Vagina (tissue), 2 donors: Measurements from ENCODE around the gene CCHCR1.

Source experiments
- POLR2A ChIP-seq, 2 donors: fragments of 450-650 bp; IDR thresholded peaks; one replicate each; pipeline ENCODE4 v1.6.1; 2017; ENCODE audit warnings: antibody characterized with exemption in 2 of 2, mild to moderate bottlenecking in 2 of 2, moderate library complexity in 2 of 2
- TF ChIP-seq, protein P1 (sequence below), 3 experiments: fragments of 450-650 bp in 2 of 3; fragments of 200-600 bp in 1 of 3; sonication (generic) in 1 of 3; IDR thresholded peaks; one replicate each; pipeline ENCODE4 v1.5.1; 2017 to 2019; ENCODE audit warnings: antibody characterized with exemption in 3 of 3, mild to moderate bottlenecking in 2 of 3, moderate library complexity in 2 of 3

DNA sequence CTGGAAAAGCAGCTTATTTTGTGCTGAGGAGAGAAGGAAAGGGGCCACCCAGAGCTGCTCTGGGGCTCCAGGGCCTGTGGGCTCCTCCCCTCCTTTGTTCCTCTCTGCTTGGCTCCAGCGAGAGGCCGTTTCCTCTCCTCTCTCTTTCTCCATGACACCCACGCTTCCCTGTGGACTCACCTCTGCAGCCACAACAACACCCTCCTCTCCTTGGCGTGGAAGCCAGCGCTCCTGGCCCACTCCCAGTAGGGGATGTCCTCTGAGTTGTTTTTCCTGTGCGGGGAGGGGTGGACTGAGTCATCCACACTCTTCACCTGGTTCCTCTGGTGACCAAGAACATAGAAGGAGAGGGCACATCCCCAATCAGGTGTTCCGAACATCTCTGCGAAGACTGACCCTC is 32.4 kb downstream of the CCHCR1 start:
- TF ChIP-seq, protein P1, sequence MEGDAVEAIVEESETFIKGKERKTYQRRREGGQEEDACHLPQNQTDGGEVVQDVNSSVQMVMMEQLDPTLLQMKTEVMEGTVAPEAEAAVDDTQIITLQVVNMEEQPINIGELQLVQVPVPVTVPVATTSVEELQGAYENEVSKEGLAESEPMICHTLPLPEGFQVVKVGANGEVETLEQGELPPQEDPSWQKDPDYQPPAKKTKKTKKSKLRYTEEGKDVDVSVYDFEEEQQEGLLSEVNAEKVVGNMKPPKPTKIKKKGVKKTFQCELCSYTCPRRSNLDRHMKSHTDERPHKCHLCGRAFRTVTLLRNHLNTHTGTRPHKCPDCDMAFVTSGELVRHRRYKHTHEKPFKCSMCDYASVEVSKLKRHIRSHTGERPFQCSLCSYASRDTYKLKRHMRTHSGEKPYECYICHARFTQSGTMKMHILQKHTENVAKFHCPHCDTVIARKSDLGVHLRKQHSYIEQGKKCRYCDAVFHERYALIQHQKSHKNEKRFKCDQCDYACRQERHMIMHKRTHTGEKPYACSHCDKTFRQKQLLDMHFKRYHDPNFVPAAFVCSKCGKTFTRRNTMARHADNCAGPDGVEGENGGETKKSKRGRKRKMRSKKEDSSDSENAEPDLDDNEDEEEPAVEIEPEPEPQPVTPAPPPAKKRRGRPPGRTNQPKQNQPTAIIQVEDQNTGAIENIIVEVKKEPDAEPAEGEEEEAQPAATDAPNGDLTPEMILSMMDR (IDR thresholded peaks at IDR 0.05), result no peak
- TF ChIP-seq POLR2A (IDR thresholded peaks at IDR 0.05), result no peak
